Measurements from ENCODE around the gene TSC22D1.

The TSC22D1 gene

DNA sequence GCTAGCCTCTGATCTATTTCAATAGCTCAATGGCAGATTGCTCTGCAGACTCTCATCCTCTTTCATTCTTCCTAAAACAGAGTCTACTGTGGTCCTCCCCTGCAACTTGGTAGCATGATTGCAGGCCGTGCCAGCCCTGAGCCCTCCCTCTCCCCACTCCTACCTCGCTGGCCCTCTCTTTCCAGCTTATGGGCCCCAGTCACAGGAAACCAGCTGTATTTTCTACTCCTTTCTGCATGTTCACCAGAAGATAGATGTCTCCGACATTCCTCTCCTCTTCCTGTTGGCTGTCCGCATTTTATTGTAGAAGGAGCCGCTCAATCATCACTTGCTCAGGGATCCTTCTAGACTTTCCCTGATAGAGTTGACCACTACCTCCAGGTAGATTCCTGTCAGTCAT, 152.3 kb downstream of the TSC22D1 start:
- DNase-seq, result no peak

GRCh38 chr13:44422755-44423643, 153.1 kb downstream of the TSC22D1 start:
- no peak for DNase-seq

GRCh38 chr13:44421853-44422525, 154.1 kb downstream of the TSC22D1 start:
- DNase-seq, result no peak

GRCh38 chr13:44420376-44421220, 155.5 kb downstream of the TSC22D1 start:
- DNase-seq, result no peak

DNA sequence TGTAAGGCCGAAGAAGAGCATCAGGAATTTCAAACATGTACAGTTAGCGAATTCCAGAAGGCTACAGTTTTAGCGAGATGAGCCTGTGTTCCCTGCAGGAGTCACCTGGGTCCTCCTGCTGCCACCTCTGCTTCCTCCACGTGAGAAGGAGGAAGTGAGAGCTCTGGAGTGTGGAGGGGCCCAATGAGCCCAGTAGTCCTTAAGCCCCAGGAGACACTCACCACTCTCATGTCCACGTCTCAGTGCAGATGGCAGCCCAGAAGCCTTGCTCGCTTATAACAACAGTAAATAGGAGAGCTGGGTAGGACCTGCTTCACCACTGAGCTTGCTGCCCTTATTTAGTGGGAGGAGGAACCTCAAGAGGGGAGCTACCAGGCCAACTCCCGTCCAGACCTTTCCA, 158.3 kb downstream of the TSC22D1 start:
- no peak for DNase-seq

- DNase-seq, result no peak
Measured at GRCh38 chr13:44417446-44417845, 158.7 kb downstream of the TSC22D1 start.

DNA sequence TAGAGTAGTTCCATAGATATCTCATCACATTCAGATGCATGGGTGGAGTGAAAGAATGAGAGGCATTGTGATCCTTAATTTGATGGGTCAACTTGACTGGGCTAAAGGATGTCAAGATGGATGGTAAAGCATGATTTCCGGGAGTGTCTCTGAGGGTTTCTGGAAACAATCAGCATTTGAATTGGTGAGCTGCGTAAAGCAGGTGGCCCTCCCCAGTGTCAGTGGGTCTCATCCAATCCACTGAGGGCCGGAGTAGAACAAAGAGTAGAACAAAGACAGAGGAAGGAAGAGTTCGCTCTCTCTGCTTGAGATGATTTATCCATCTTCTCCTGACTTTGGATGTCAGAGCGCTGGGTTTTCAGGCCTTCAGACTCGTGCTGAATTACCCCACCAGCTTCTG, 159.4 kb downstream of the TSC22D1 start:
- no peak for DNase-seq

DNA sequence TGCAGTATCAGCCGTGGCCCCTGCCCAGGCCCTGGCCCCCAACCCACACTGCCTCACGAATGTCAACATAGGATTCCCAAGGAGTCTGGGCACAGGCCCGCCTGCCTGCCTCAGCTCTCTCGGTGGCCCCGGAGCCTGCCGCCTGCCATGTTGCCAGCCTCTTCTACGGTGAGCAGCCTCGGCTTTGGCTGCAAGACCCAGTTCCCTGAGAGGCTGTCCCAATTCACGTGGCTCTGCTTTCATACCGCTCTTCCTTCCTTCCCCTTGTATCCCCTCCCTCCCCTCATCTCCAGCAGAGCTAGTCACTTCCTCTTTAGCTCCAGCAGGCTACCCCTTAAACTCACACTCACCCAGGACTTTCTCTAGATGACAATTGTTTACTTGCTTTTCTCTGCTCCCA, 159.8 kb downstream of the TSC22D1 start:
- DNase-seq, result no peak

- no peak for DNase-seq
Measured at GRCh38 chr13:44415815-44416214, 160.3 kb downstream of the TSC22D1 start.

DNA sequence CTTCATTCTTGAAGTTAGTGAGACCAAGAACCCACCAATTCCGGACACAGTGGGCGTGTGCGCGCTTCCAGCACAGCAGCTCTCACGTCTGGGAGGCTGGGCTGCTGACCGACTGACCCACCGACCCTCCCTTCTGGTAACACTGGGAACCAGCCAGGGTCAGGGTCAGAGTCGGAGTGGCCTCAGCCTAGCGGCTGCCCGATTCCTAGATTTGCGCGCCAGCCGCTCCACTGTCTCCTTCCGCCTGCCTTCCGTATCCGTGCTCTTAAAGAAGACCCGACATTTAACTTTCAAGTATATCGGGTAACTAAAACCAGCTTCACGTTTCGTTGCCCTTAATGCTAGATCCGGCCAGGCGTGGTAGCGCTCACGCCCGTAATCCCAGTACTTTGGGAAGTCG, 161.4 kb downstream of the TSC22D1 start:
- no peak for DNase-seq

- no peak for DNase-seq
Measured at GRCh38 chr13:44413095-44413494, 163.0 kb downstream of the TSC22D1 start.

- DNase-seq, result no peak
Measured at GRCh38 chr13:44412346-44412935, 163.7 kb downstream of the TSC22D1 start.

- no peak for DNase-seq
Measured at GRCh38 chr13:44411841-44412240, 164.3 kb downstream of the TSC22D1 start.

DNA sequence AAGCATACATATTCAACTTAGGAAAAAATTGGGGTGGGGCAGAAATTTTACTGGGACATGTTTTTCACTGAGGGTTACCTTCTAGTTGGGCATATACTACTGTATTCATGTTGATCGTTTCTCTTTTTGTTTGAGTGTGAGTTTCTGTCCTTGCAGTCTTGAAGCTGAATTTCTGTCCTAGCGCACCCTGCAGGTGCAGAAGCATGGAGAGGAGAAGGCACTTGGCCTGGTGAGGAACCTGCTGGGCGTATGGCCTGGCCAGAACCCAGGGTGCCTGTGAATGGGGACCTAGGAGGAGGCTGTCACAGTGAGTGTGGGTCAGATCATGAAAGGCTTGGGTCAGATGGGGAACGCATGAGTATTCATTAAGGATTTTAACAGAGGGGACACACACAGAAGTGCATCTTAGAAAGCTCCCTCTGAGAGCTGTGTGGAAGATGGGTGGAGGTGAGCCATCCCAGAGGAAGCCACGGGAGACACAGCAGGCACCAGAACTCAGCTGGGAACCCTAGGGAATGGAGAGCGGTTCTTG, 165.7 kb downstream of the TSC22D1 start:
- no peak for DNase-seq

DNA sequence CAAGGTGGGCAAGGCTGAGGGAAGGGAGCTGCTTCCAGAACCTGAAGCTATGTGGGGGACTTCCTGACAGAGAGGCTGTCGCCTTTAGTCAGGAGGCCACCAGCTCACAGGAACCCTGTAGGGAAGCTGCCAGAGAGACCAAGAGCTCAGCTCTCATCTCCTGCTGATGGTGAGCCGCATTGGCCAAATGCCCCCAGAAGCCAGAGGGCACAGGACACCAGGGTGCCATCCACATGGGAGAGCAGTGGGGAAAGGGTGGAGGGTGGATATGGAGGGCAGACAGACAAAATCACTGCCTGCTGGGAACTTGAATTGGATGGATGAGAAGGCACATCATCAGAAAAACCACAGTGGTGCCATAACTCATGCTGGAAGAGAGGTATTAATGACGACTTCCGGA, 166.5 kb downstream of the TSC22D1 start:
- no peak for DNase-seq

DNA sequence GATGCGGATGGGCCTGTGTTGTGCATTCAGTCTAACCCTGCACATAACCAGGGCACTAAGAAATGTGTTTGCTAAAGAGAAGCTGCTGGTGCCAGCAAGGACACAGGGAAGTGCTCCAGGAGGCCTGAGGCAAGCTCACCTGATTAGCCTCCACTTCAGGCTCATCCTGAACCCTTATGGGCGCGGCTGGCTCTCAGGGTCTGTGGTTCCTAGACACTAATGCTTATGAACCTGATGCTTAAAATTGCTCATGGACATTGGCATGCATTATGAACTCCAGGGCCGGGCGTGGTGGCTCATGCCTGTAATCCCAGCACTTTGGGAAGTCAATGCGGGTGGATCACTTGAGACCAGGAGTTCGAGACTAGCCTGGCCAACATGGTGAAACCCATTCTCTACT, 168.2 kb downstream of the TSC22D1 start:
- DNase-seq, result no peak

DNA sequence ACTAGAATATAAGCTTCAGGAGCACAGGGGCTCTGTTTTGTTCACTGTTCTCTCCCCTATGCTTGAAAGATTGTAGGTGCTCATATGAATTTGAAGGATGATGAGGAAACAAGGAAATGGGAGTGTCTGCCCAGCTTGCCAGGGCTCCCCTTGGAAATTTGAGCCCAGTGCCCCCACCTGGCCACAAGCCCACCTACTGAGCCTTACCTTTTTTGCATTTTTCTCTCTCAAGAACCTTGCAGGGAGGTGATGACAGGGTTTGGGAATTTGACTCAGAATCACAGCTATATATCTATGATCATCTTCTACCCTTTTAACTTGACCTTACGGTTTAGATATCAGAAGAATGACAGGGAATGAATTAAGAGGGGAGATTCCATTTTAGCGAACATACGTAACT, 168.8 kb downstream of the TSC22D1 start:
- no peak for DNase-seq

- no peak for DNase-seq
Measured at GRCh38 chr13:44406617-44407016, 169.5 kb downstream of the TSC22D1 start.

DNA sequence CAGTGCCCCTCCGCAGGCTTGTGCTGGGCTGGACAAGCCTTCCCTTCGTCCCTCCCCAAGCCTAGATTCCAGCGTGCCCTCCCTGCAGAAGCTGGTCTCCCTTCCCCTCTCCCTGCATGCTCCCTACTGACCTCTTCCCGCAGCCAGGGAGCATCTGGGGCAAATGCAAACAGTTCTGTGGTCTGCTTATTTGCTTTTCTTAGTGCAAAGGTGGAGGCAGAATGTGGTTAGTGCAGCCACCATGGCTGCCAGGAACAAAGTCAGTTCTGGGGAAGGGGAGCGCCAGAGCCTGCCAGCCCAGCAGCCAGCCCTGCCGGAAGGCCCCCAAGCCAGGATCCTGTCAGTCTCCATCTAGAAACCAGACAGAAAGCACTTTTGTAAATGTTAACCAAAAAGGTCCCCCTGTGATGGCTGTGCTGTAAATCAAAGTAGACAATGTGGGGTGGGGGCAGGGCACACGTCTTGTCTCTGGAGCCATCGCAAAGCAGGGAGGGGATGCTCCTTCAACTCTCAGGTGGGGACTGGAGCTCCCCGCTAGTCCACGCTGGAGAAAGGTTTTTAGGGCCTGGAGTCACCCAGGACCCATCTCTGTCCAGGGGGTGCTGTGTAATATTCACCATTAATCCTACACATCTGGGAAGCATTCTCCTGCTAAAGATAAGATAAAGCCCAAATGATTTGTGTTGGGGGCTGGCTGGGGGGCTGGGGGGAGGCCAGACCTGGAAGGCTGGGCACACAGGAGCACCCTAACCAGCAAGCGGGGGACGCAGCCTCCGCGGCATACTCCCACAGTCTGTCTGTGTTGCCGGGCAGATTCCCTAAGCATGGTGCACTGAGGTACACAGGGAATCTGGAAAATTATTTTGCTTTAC, 171.6 kb downstream of the TSC22D1 start:
- no peak for DNase-seq

GRCh38 chr13:44403461-44404056, 172.6 kb downstream of the TSC22D1 start:
- no peak for DNase-seq

GRCh38 chr13:44402899-44403445, 173.2 kb downstream of the TSC22D1 start:
- no peak for DNase-seq

All from activated T-cell treated with anti-CD3 and anti-CD28 coated beads, Interleukin-2, amount 50 U/mL, for 1 hour (primary cell).